GM21423 (cell line): ENCODE results near the gene LGR4.

Experiments used
- ATAC-seq: cut with Tn5 transposase; IDR thresholded peaks from one replicate; pipeline ENCODE4 v1.9.1; 2021; ENCODE audit warnings: mild to moderate bottlenecking, moderate library complexity; ENCODE audit not compliant: unreplicated experiment

LGR4 gene

DNA sequence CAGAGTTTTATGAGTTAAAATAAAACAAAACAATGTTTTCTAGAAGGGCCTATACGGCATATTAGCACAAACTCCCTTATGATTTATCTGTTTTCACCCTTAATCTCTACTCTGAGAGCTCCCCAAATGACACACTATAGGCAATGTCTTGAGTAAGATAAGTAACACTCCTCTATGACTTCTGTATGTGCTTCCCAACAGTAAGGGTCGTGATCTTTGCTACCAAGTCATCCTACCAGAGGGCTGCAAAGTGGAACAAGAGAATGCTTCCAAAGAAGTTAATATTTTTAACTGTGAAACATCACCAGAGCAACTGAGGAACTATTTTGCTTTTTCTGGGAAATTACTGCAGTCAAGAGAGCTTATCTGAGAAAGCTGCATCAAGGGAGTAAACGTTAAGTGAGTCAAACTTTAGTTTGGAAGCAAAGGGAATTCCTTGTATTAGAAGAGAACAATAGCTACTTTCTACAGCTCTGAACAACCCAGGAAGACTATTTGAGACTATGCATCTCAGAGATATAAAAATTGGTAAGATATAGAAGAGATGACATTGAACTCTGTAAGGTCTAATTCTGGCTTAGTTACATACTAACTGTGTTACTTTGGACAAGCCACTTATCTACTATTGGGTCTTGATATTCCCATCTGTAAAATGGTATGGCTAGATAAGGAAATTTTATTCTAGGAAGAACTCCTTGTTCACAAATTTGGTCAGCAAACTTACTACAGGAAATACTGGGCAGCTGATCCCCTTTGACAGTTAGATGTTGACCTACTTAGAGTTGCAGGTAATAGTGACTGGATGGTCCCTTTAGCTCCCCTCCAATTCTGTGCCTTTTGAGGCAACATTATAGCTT, 65.9 kb downstream of the LGR4 start:
- no peak for ATAC-seq

DNA sequence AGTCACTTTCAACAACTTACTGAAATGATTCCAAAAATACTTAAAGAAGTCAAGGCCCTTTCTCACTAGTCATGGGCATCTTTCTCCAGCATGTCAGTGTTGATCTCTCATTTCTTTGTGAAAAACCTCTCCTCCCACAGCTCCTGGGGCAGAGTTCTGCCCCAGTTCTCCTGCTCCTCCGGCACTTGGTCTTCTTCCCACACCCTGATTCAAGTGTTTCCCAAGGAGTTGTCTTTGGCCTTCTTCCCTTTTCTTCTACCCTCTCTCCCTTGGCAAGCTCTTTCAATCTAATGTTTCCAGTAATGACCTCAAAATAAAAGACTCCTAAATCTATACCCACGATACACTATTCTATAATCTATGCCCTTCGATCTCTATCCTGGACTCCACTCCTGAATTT, 67.5 kb downstream of the LGR4 start:
- no peak for ATAC-seq

- ATAC-seq, result no peak
Measured at GRCh38 chr11:27404427-27404826, 68.2 kb downstream of the LGR4 start.

GRCh38 chr11:27403195-27403594, 69.4 kb downstream of the LGR4 start:
- ATAC-seq, result no peak

DNA sequence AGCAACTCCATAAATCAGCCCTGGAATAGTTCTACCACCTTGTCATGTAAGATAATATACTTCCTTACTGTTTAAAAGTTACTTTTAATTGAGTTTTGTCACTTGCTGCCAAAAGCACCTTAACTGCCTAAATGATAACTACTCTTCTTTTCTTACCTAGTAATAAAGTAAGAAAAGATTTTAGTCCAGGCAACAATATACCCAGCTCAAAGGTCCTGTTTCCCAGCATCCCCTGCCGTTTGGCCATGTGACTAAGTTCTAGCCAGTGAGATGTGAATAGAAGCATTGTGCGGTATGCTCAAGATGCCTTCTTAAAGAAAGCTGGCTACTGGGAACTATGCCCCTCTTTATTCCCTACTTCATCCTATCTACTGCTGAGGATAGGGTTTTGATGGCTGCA, 70.1 kb downstream of the LGR4 start:
- ATAC-seq, result no peak

GRCh38 chr11:27401833-27402316, 70.7 kb downstream of the LGR4 start:
- ATAC-seq, result no peak

- no peak for ATAC-seq
Measured at GRCh38 chr11:27401280-27401832, 71.2 kb downstream of the LGR4 start.

DNA sequence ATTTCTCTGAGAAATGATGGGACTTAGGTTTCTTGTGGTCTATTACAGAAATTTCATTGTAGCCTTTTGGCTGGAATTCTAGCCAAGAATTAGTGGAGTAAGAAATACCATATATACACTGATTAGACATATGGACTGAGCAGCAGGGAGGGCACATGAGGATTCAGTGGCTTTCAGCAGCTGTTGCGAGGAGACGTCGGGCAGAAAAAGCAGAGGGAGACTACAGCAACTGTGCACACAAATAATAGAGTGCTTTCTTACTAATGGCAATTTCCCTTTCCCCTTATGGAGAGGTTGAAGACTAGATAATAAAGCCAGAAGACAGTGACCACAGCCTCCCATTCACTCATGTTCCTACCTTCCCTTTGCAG, 74.2 kb downstream of the LGR4 start:
- ATAC-seq, result no peak

DNA sequence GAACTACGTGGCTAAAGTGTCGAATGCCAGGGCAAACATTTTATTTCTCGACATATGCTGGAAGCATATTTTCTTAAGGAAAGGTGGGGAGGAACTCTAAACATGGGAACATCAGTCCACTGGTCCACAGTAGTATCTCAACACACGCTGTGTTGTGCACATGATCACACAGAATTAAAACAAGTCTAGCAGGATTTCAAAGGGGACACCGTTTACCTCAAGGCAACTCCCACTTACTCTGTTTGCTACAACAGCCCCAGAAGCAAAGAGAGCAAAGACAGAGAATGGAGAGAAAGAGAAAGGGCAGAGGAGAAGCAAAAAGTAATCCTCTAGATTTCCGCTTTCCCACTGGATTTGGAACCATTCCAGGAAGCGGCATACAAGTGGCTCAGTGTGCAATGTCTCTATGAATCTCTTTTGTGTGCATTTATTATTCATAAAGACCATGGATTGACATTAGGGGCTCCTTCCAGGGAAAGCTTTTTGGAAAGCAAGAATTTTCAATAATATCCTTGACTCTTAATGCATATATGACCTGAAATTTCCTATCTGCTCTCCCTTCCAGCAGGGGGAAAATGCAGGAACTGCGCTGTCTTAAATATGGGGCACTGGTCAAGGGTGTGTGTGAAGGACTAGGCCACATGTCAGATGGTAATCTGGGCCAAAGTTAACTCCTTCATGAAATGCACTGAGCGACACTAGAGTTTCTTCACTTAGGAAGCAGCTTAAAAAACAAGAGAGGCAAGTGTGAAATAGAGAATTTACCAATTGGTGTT, 74.8 kb downstream of the LGR4 start:
- no peak for ATAC-seq

GRCh38 chr11:27396259-27396839, 76.2 kb downstream of the LGR4 start:
- ATAC-seq, result no peak

- ATAC-seq, result no peak
Measured at GRCh38 chr11:27395556-27396258, 76.9 kb downstream of the LGR4 start.

DNA sequence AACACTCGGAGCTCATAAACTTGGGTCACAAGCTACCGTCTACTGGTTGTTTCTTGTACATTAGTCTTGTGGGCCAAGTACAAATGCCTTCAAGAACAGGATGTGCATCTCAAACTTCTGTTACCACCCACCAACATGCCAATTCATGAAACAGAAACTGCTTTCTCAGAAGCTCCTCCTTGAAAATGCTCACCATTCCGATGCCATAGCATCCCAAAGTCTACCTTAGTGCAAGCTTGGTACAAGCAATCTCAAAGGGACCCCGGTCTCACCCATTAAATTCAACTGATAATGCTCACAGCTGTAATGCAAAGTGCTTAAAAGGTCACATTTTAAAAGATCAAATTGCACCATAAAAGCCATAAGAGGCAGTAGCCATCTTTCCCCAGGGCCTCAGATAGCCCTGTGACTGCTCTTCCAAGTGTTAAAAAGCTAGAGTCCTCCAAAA, 77.8 kb downstream of the LGR4 start:
- ATAC-seq, result no peak

GRCh38 chr11:27392278-27393114, 80.1 kb downstream of the LGR4 start:
- no peak for ATAC-seq

GRCh38 chr11:27391331-27392015, 81.1 kb downstream of the LGR4 start:
- ATAC-seq, result no peak

DNA sequence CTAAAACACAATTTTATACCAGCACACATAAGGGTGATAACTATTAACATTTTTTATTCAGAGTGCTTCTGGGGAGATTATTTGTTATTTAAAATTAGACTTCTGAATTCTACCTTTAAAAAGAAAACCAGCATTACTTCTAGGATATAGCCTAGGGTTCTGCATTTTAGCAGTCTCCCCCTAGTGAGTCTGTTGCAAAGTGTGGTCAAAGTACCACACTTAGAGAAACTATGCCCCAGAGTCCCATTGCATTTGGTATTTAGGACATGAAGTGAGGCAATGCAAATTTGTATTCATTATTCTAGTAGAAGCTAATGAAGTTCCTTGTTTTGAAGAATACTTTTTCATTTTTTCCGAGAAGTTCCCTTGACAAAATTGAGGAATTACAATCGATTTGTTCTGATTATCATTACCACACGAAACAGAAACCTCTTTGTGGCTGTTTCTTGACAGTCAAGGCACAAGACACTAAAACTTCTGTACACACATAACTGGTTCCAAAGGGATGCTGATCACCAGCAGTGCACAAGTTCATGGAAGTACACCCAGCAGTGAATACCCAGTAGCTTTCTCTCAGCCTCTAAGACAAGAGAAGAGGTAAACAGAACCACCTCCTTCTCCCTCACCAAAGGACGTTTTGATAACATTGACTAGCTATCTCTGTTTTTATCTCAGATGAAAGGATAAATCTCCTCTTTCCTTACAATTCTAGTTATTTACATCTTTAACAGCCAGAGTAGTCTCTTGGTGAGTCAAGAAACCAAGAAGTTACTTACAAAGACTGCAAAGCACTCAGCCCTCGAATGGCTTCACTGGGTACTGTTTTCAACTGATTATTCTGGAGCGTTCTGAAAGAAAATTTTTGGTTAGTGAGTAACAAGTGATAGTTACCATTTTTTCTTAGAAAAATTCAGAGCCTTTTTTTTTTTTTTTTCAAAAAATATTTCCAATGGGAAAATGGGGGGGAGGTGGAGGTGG, 82.0 kb downstream of the LGR4 start:
- ATAC-seq, result no peak

DNA sequence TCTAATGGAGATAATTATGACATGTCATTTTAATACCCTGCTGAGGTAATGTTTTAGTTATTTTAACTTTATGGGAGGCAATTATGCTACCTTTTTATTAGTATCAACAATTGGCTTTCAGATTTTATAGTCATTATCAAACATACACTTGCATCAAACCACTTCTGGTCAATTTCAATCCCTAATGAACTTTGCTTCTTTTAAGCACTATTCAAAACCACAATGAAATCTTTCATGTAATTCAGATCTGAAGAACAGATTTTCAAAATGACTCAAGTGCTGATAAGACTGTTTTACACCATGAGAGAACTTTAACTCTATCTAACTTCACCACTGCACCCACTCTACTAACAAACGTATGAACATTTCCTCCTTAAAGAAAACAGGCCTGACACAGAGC, 83.7 kb downstream of the LGR4 start:
- no peak for ATAC-seq

DNA sequence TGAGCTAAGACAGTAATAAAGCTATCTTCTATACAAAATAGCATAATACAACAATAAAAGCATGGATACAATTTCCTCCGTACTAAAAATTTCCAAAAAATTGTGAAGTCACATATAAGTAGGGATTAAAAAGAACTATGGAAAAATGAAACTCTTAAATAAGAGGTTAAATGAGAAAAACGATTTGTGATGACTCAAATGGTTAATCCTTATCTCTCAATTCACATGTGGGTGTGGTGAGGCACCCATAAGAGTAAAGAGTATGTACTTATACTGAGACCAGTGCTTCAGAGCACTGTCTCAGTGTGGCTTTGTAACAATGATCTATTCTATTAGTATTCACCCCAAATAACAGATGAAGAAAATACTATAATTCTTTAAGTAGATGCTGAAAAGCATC, 84.6 kb downstream of the LGR4 start:
- no peak for ATAC-seq

DNA sequence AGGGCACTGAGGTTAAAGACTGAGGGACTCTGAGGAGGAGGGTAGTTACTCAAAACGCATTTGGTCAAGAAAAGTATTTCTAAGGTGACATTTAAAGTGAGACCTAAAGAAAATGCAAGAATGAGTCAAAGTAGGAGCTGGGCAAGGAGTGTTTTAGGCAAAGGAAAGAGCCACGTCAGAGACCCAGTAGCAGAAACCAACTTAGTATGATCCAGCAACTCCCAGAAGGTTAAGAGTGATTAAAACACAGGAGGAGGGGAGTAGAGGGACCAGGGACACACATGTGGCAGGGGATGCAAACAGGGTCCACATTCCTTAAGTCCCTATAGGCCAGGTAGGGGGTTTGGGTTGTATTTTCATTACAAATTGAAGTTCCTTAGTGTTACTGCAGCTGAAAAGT, 85.2 kb downstream of the LGR4 start:
- no peak for ATAC-seq
